HUES48 (cell line): Measurements from ENCODE around the gene LZTFL1.
A peak's percentile ranks its signal among the peaks of the same experiment; 100 is the strongest.
"Not testable (repeated sequence)": the region's sequence is repeated elsewhere in the genome, so short reads cannot be mapped to it uniquely, and the experiment has no call there.

Experiments used
- H3K27ac ChIP-seq: one replicate; pipeline ENCODE4 v1.7.0; 2013; ENCODE audit warnings: low read depth, low read length, inconsistent platforms
- H3K27me3 ChIP-seq: 2 replicates; pipeline ENCODE4 v1.6.1; 2013; ENCODE audit warnings: mild to moderate bottlenecking, low read length; ENCODE audit not compliant: control insufficient read depth, insufficient read depth
- H3K36me3 ChIP-seq: 2 replicates; pipeline ENCODE4 v1.6.1; 2013; ENCODE audit warnings: low read length; ENCODE audit not compliant: control insufficient read depth, insufficient read depth
- H3K4me1 ChIP-seq: 2 replicates; pipeline ENCODE4 v1.6.1; 2013; ENCODE audit warnings: mild to moderate bottlenecking, low read length; ENCODE audit not compliant: control insufficient read depth, insufficient read depth
- H3K4me3 ChIP-seq: 2 replicates; pipeline ENCODE4 v1.5.1; 2013; ENCODE audit warnings: mild to moderate bottlenecking, low read depth, low read length
- H3K9ac ChIP-seq: 2 replicates; pipeline ENCODE4 v1.6.1; 2013; ENCODE audit warnings: mild to moderate bottlenecking, low read depth, low read length, moderate library complexity
- H3K9me3 ChIP-seq: 2 replicates; pipeline ENCODE4 v1.6.1; 2013; ENCODE audit warnings: low read length; ENCODE audit not compliant: control insufficient read depth, insufficient read depth

The LZTFL1 gene

GRCh38 chr3:45861043-45861719 lies 19.3 kb upstream of the LZTFL1 start:
- Histone ChIP-seq H3K27me3 (no peaks in the 10 kb centered on the region; the same call in 1 of the 2 replicates), H3K9ac (no peak overlapping the region), H3K27ac (no peak overlapping the region), H3K36me3 (no peaks in the 10 kb centered on the region), H3K4me3 (no peak overlapping the region), H3K4me1 (no peaks in the 10 kb centered on the region), H3K9me3 (no peaks in the 10 kb centered on the region)

- no peak overlapping the region for H3K27ac ChIP-seq
- no peak overlapping the region for H3K9ac ChIP-seq
- H3K4me1 ChIP-seq: no peaks in the 10 kb centered on the region
- no peak overlapping the region for H3K4me3 ChIP-seq
- no peaks in the 10 kb centered on the region for H3K36me3 ChIP-seq
- no peaks in the 10 kb centered on the region for H3K9me3 ChIP-seq
- no peaks in the 10 kb centered on the region; the same call in 1 of the 2 replicates for H3K27me3 ChIP-seq
These were observed 18.6 kb upstream of the LZTFL1 start for GRCh38 chr3:45860481-45860880.

DNA sequence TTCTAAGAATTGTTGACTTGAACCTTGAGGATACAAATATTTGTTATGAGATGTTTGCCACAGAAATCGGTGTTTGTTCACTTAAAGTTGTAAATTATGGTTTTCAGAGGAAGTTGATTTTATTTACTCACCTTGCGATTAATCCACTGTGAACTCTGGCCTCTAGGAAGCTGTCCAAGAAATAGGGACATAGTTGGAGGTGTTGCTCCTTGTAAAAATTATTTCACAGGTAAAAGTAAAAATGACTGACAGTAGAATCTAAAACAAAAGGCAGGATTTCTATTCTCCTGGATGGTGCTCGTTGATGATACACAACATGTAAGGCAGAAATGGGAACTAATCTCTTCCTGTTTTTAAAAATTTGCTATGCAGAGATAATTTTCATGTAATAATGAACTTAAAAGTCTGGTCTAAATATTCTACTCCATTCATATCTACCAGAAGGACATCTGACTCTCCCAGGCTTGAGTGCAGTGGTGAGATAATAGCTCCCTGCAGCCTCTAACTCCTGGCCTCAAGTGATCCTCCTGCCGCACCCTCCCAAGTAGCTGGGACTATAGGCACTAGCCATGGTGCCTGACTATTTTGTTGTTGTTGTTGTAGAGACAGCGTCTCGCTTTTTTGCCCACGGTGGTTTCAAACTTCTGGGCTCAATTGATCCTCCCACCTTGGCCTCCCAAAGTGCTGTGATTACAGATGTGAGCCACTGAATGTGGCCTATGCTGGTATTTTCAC lies 17.1 kb upstream of the LZTFL1 start:
- Histone ChIP-seq H3K27me3 (no peaks in the 10 kb centered on the region), H3K9me3 (no peaks in the 10 kb centered on the region), H3K4me1 (no peaks in the 10 kb centered on the region), H3K27ac (no peak overlapping the region), H3K4me3 (no peak overlapping the region), H3K36me3 (no peaks in the 10 kb centered on the region), H3K9ac (no peak overlapping the region)

- H3K4me3 ChIP-seq, H3K4me1 ChIP-seq, H3K27me3 ChIP-seq, H3K9me3 ChIP-seq, H3K27ac ChIP-seq, H3K9ac ChIP-seq, H3K36me3 ChIP-seq: not testable (repeated sequence)
These were observed 15.1 kb upstream of the LZTFL1 start for GRCh38 chr3:45857024-45857423.

DNA sequence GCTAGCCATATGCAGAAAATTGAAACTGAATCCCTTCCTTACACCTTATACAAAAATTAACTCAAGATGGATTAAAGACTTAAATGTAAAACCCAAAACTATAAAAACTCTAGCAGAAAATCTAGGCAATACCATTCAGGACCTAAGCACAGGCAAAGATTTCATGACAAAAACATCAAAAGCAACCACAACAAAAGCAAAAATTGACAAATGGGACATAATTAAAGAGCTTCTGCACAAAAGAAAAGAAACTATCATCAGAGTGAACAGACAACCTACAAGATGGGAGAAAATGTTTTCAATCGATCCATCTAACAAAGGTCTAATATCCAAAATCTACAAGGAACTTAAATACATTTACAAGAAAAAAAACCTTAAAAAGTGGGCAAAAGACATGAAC lies 14.4 kb upstream of the LZTFL1 start:
- H3K4me3 ChIP-seq, H3K9ac ChIP-seq, H3K9me3 ChIP-seq, H3K27ac ChIP-seq, H3K4me1 ChIP-seq, H3K36me3 ChIP-seq, H3K27me3 ChIP-seq: not testable (repeated sequence)

- Histone ChIP-seq H3K9me3 (no peaks in the 10 kb centered on the region), H3K4me3 (no peak overlapping the region), H3K27ac (no peak overlapping the region), H3K27me3 (peaks cover 21% of the 10 kb centered on the region), H3K36me3 (no peaks in the 10 kb centered on the region), H3K9ac (no peak overlapping the region), H3K4me1 (no peaks in the 10 kb centered on the region)
These were observed 10.9 kb upstream of the LZTFL1 start for GRCh38 chr3:45852828-45853227.

GRCh38 chr3:45848392-45848791 lies 6.5 kb upstream of the LZTFL1 start:
- no peak overlapping the region for H3K27ac ChIP-seq
- H3K9ac ChIP-seq: no peak overlapping the region
- H3K4me3 ChIP-seq: no peak overlapping the region
- peaks cover 60% of the 10 kb centered on the region for H3K27me3 ChIP-seq
- no peaks in the 10 kb centered on the region for H3K36me3 ChIP-seq
- no peaks in the 10 kb centered on the region for H3K4me1 ChIP-seq
- H3K9me3 ChIP-seq: no peaks in the 10 kb centered on the region

DNA sequence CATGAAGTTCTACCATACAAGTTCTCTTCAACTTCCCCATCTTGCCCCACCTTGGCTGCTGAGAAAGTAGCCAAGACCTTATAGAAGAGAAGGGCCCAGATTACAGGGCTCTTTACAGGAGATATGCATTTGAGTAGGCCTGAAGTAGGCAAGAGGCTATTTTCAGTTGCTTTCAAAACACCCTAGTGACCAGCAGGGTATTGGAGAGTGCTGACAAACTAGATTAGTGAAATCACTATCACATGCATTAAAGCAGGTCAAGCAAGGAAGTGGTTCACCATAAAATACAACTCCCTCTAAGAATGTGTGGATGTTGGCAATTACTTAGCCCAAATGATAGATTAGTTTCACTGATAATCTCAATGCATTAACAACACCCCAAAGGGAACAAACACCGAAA lies 2.7 kb upstream of the LZTFL1 start:
- H3K9me3 ChIP-seq: no peaks in the 10 kb centered on the region
- H3K36me3 ChIP-seq: no peaks in the 10 kb centered on the region
- H3K27me3 ChIP-seq: peaks cover 55% of the 10 kb centered on the region
- no peak overlapping the region for H3K27ac ChIP-seq
- peaks cover 3% of the 10 kb centered on the region; the same call in 1 of the 2 replicates for H3K4me1 ChIP-seq
- H3K9ac ChIP-seq: no peak overlapping the region
- H3K4me3 ChIP-seq: no peak overlapping the region

- Histone ChIP-seq H3K4me1 (peaks cover 3% of the 10 kb centered on the region; the same call in 1 of the 2 replicates), H3K4me3 (no peak overlapping the region), H3K36me3 (no peaks in the 10 kb centered on the region), H3K27me3 (peaks cover 51% of the 10 kb centered on the region), H3K9ac (no peak overlapping the region), H3K9me3 (no peaks in the 10 kb centered on the region), H3K27ac (no peak overlapping the region)
These were observed 1.1 kb upstream of the LZTFL1 start for GRCh38 chr3:45842851-45843625.

DNA sequence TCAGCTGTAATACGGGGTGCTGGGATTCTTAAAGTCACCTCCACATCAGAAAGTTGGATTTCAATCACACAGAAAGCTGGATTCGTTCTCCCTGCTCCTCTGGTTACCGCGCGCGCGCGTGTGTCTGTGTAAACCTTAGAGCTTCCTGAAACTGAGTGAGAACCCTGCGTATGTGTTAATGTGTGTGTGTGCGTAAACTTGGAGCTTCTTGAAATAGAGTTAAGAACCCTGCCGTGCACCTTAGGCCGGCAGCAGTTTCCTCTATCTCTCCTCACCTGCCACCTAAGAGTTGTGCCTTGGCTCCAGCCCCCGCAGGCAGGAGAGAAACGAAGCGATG lies 531 bp downstream of the LZTFL1 start:
- no peaks in the 10 kb centered on the region for H3K36me3 ChIP-seq
- no peaks in the 10 kb centered on the region for H3K9me3 ChIP-seq
- H3K9ac ChIP-seq: peak overlapping the region; percentile 41
- H3K27me3 ChIP-seq: peaks cover 36% of the 10 kb centered on the region
- H3K4me1 ChIP-seq: peaks cover 3% of the 10 kb centered on the region; the same call in 1 of the 2 replicates
- H3K4me3 ChIP-seq: peak overlapping the region; percentile 82
- H3K27ac ChIP-seq: peak overlapping the region; percentile 31

DNA sequence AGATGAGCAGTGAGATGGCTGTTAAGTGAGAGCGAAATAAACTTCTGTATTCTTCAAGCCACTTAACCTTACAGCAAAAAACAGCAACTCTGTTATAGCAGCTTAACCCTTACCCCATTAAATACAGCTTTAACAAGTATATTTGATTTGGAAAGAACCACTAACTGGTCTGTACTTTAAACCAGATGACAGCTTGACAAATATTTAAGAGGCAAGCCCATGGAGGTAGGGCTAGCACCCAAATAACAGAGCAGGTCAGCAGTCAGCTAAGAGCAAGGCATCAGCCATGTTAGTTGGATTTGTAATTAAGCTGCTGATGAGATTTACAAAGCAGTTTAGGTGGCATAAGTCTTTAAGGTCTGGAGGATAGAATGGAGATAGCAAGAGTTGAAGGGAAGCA lies 3.5 kb downstream of the LZTFL1 start:
- H3K27me3 ChIP-seq: peaks cover 10% of the 10 kb centered on the region
- no peak overlapping the region for H3K27ac ChIP-seq
- H3K4me3 ChIP-seq: no peak overlapping the region
- no peak overlapping the region for H3K9ac ChIP-seq
- peaks cover 3% of the 10 kb centered on the region; the same call in 1 of the 2 replicates for H3K4me1 ChIP-seq
- no peaks in the 10 kb centered on the region for H3K9me3 ChIP-seq
- peaks cover 4% of the 10 kb centered on the region; the same call in 1 of the 2 replicates for H3K36me3 ChIP-seq
